K562 (cell line): Measurements from ENCODE around the gene SLC25A45. TPM values are rescaled to one million over a fixed set of nuclear protein-coding genes. Genes with fewer than 3 reads are reported as not detected.
A peak's percentile ranks its signal among the peaks of the same experiment; 100 is the strongest.

ENCODE experiments used
- BHLHE40 ChIP-seq: IDR thresholded peaks from 2 replicates; pipeline ENCODE4 v1.6.1; 2011; ENCODE audit warnings: low read length, improper control_type of control experiment
- FIP1L1 ChIP-seq: fragments of 200-400 bp; formaldehyde crosslinking; IDR thresholded peaks from 2 replicates; pipeline ENCODE4 v1.6.1; 2018; ENCODE audit warnings: mild to moderate bottlenecking, low read depth, low read length; ENCODE audit not compliant: poor library complexity, severe bottlenecking
- ILK ChIP-seq: fragments of 450-650 bp; IDR thresholded peaks from 2 replicates; pipeline ENCODE4 v1.6.1; 2016; ENCODE audit warnings: missing genetic modification characterization, low read depth, mild to moderate bottlenecking, missing compliant biosample characterization, moderate library complexity, borderline replicate concordance
- NCOA2 ChIP-seq, 2 experiments: fragments of 450-650 bp; IDR thresholded peaks; 2 replicates each; pipeline ENCODE4 v1.6.1; 2018; ENCODE audit warnings: mild to moderate bottlenecking in 2 of 2, moderate library complexity in 1 of 2; ENCODE audit not compliant: partially characterized antibody in 2 of 2
- NFE2L1 ChIP-seq: fragments of 450-650 bp; IDR thresholded peaks from 2 replicates; pipeline ENCODE4 v1.6.1; 2016; ENCODE audit warnings: missing genetic modification characterization, low read depth, mild to moderate bottlenecking, missing compliant biosample characterization, moderate library complexity, borderline replicate concordance
- PHF8 ChIP-seq: fragments of 200-600 bp; sonication (generic); IDR thresholded peaks from 2 replicates; pipeline ENCODE4 v1.6.1; 2012; ENCODE audit warnings: mixed run types, mild to moderate bottlenecking, inconsistent platforms, low read length, moderate library complexity, borderline replicate concordance
- RBM25 ChIP-seq: fragments of 200-400 bp; formaldehyde crosslinking; IDR thresholded peaks from 2 replicates; pipeline ENCODE4 v1.6.1; 2018; ENCODE audit warnings: low read length, low read depth, moderate library complexity; ENCODE audit not compliant: severe bottlenecking
- SIX5 ChIP-seq, 2 experiments: IDR thresholded peaks; 2 replicates each; pipeline ENCODE4 v1.6.1; 2011; ENCODE audit warnings: low read length in 2 of 2, borderline replicate concordance in 1 of 2, low read depth in 1 of 2, mild to moderate bottlenecking in 1 of 2, moderate library complexity in 1 of 2; ENCODE audit not compliant: insufficient read depth in 1 of 2
- TAF9B ChIP-seq: fragments of 450-650 bp; IDR thresholded peaks from 2 replicates; pipeline ENCODE4 v1.6.1; 2018; ENCODE audit warnings: mild to moderate bottlenecking; ENCODE audit not compliant: partially characterized antibody
- ZBTB8A ChIP-seq: fragments of 450-650 bp; IDR thresholded peaks from 2 replicates; pipeline ENCODE4 v1.6.1; 2018; ENCODE audit warnings: mild to moderate bottlenecking, moderate library complexity; ENCODE audit not compliant: partially characterized antibody
- ZNF224 ChIP-seq: sonication (generic); formaldehyde crosslinking; IDR thresholded peaks from 2 replicates; pipeline ENCODE4 v1.8.0; 2022; ENCODE audit warnings: mild to moderate bottlenecking, missing genetic modification reagents
- polyA plus RNA-seq, 8 experiments: library from polyadenylated mRNA; depleted of rRNA in 4 of 8; stranded (reverse) in 5 of 8; unstranded in 3 of 8; fragments of >200 nt; fragmentation: Nextera tagmentation in 2 of 8; fragmentation: Illumina TruSeq in 1 of 8; extraction: Ambion mirVana in 2 of 8; extraction: Trizol in 1 of 8; gene quantifications; 2 replicates each; pipeline versions ENCODE4 v1.2.1 to v1.2.3, GENCODE V29; 2011 to 2014; ENCODE audit warnings: inconsistent platforms in 1 of 8, missing spikeins in 1 of 8
- total RNA-seq, 7 experiments: library from RNA; depleted of rRNA in 6 of 7; stranded (reverse); fragments of >200 nt in 6 of 7; fragmentation: Illumina TruSeq in 2 of 7; extraction: Trizol in 2 of 7; gene quantifications; 2 replicates each; pipeline versions ENCODE4 v1.2.1 to v1.2.3, GENCODE V29; 2011 to 2021; ENCODE audit warnings: low replicate concordance in 1 of 7
- TF ChIP-seq, protein P1 (sequence below): fragments of 450-650 bp; IDR thresholded peaks from 2 replicates; pipeline ENCODE4 v1.6.1; 2018; ENCODE audit not compliant: partially characterized antibody
- TF ChIP-seq, protein P2 (sequence below): fragments of 250-450 bp; sonication (Bioruptor Pico); IDR thresholded peaks from 2 replicates; pipeline ENCODE4 v1.8.0; 2022; ENCODE audit warnings: moderate library complexity, mild to moderate bottlenecking, inconsistent platforms
- TF ChIP-seq, protein P3 (sequence below): sonication (generic); formaldehyde crosslinking; IDR thresholded peaks from 2 replicates; pipeline ENCODE4 v1.8.0; 2022; ENCODE audit warnings: mild to moderate bottlenecking, low read depth, missing genetic modification reagents
- TF ChIP-seq, protein P4 (sequence below): fragments of 250-450 bp; sonication (Bioruptor Pico); IDR thresholded peaks from 2 replicates; pipeline ENCODE4 v1.8.0; 2022; ENCODE audit warnings: inconsistent platforms

SLC25A45 gene
- total and polyA plus RNA-seq, 9 of the 15 experiments (the other 6 are each of a cell fraction or from before 2014, with no cell fraction given): 0.15 to 2.3 (median 0.68) TPM

DNA sequence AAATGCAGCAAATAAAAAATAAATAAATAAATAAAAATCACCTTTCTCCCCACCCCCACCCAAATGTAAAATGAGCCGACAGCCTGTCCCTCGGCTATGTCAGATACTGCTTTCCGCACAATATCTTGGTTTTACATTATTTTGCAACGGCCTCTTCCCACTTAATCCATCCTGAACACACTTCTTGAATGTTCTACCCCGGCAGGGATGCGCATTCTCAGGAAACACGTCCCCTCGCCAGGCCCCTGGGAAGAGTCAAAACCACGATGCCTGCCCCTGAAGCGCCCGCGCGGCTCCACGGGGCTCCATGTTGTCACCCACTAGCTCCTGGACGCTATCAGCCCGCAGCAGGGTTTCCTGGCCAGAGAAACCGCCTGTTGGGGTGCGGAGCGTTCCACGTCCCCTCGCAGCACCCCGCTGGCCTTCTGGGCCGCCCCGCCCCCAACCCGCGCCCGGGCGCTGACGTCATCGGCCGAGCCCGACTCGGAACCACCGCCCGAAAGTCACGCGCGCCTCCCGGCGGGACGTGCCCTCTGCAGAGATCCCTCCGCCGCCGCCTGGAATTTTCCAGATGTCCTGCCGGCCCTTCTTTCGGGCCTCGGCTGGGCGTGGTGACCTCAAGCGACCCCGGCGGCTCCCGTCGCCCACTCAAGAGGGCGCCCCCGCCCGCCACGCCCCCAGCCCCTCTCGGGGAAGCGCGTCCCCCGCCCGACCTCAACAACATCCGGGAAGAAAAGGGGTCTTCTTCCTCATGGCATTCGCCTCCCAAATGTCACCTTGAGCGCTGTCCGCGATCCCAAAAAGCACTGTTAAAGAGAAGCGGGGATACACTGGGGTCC lies 39.6 kb upstream of the SLC25A45 start (continued):
- TF ChIP-seq ZBTB8A (no peak), ILK (tag) (no peak), TAF9B (no peak), BHLHE40 (peak; percentile 98), RBM25 (no peak), ZNF224 (CRISPR knock-in tag) (no peak), NFE2L1 (tag) (no peak), PHF8 (peak; percentile 43; the same call in 1 of the 2 replicates), NCOA2 (IDR thresholded peaks at IDR 0.05; ENCODE audit: partially characterized antibody in 2 of 2) (no peak), SIX5 (IDR thresholded peaks at IDR 0.05; ENCODE audit: borderline replicate concordance in 1 of 2, insufficient read depth in 1 of 2, low read depth in 1 of 2, low read length in 2 of 2) (no peak), FIP1L1 (peak; percentile 17)
- TF ChIP-seq, protein P1, sequence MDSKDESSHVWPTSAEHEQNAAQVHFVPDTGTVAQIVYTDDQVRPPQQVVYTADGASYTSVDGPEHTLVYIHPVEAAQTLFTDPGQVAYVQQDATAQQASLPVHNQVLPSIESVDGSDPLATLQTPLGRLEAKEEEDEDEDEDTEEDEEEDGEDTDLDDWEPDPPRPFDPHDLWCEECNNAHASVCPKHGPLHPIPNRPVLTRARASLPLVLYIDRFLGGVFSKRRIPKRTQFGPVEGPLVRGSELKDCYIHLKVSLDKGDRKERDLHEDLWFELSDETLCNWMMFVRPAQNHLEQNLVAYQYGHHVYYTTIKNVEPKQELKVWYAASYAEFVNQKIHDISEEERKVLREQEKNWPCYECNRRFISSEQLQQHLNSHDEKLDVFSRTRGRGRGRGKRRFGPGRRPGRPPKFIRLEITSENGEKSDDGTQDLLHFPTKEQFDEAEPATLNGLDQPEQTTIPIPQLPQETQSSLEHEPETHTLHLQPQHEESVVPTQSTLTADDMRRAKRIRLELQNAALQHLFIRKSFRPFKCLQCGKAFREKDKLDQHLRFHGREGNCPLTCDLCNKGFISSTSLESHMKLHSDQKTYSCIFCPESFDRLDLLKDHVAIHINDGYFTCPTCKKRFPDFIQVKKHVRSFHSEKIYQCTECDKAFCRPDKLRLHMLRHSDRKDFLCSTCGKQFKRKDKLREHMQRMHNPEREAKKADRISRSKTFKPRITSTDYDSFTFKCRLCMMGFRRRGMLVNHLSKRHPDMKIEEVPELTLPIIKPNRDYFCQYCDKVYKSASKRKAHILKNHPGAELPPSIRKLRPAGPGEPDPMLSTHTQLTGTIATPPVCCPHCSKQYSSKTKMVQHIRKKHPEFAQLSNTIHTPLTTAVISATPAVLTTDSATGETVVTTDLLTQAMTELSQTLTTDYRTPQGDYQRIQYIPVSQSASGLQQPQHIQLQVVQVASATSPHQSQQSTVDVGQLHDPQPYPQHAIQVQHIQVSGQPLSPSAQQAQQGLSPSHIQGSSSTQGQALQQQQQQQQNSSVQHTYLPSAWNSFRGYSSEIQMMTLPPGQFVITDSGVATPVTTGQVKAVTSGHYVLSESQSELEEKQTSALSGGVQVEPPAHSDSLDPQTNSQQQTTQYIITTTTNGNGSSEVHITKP: peak; percentile 29
- TF ChIP-seq, protein P2, sequence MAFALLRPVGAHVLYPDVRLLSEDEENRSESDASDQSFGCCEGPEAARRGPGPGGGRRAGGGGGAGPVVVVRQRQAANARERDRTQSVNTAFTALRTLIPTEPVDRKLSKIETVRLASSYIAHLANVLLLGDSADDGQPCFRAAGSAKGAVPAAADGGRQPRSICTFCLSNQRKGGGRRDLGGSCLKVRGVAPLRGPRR (CRISPR knock-in tag): peak; percentile 75; the same call in 1 of the 2 replicates
- TF ChIP-seq, protein P3, sequence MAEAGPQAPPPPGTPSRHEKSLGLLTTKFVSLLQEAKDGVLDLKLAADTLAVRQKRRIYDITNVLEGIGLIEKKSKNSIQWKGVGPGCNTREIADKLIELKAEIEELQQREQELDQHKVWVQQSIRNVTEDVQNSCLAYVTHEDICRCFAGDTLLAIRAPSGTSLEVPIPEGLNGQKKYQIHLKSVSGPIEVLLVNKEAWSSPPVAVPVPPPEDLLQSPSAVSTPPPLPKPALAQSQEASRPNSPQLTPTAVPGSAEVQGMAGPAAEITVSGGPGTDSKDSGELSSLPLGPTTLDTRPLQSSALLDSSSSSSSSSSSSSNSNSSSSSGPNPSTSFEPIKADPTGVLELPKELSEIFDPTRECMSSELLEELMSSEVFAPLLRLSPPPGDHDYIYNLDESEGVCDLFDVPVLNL (CRISPR knock-in tag): no peak
- TF ChIP-seq, protein P4, sequence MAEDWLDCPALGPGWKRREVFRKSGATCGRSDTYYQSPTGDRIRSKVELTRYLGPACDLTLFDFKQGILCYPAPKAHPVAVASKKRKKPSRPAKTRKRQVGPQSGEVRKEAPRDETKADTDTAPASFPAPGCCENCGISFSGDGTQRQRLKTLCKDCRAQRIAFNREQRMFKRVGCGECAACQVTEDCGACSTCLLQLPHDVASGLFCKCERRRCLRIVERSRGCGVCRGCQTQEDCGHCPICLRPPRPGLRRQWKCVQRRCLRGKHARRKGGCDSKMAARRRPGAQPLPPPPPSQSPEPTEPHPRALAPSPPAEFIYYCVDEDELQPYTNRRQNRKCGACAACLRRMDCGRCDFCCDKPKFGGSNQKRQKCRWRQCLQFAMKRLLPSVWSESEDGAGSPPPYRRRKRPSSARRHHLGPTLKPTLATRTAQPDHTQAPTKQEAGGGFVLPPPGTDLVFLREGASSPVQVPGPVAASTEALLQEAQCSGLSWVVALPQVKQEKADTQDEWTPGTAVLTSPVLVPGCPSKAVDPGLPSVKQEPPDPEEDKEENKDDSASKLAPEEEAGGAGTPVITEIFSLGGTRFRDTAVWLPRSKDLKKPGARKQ (CRISPR knock-in tag): no peak
